K562 treated with DMSO at 1 percent for 4 hours (cell line): ENCODE data around the gene LRRC4B. TPM values are rescaled to one million over a fixed set of nuclear protein-coding genes. Genes with fewer than 3 reads are reported as not detected.

Source experiments
- total RNA-seq: library from RNA; unstranded; fragments of 300-600 nt; gene quantifications from 2 replicates; pipeline ENCODE4 v1.2.3, GENCODE V29; 2022; ENCODE audit not compliant: insufficient read depth

LRRC4B gene, protein sequence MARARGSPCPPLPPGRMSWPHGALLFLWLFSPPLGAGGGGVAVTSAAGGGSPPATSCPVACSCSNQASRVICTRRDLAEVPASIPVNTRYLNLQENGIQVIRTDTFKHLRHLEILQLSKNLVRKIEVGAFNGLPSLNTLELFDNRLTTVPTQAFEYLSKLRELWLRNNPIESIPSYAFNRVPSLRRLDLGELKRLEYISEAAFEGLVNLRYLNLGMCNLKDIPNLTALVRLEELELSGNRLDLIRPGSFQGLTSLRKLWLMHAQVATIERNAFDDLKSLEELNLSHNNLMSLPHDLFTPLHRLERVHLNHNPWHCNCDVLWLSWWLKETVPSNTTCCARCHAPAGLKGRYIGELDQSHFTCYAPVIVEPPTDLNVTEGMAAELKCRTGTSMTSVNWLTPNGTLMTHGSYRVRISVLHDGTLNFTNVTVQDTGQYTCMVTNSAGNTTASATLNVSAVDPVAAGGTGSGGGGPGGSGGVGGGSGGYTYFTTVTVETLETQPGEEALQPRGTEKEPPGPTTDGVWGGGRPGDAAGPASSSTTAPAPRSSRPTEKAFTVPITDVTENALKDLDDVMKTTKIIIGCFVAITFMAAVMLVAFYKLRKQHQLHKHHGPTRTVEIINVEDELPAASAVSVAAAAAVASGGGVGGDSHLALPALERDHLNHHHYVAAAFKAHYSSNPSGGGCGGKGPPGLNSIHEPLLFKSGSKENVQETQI
- 6.0 and 7.0 TPM in 2 replicates for total RNA-seq

DNA sequence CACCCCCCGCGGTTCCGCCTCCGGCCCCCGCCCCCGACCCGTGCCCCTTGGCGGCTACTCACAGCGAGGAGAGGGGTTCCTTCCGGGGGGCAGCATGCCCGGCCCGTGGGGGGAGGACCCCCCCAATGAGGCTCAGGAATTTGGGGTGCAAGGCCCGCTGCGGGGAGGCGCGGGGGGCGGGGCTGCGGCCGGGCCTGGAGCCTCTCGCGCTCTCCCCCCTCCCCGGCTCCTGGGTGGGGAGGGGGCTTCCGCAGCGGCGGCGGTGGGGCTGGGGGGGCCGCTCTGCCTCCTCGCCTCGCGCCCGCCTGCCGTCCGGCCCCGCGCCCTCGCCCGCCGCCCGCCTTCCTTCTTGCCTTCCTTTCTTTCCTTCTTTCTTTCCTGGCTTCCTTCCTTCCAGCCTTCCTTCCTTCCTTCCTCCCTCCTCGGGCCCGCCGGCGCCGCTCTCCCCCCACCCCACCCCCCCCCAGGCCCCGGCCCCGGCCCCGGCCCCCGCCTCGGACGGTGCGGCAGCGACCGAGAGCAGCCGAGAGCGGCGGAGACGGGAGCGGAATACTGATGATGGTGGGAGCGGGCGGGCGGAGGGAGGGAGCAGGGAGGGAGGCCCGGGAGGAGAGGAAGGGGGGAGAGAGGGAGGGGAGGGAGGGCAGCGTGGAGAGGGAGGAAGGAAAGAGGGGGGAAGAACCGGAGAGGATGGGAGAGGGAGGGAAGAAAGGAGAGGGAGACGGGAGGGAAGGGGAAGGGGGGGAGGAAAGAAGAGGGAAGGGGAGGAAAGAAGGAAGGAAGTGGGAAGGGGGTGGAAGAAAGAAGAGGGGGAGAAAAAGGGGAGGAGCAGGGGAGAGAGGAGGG is at the start of gene LRRC4B:
LRRC4B (minus strand) TSS at position 554 of the 846 bp plus-strand sequence. CDS start 19,597 bp downstream, outside the sequence.

DNA sequence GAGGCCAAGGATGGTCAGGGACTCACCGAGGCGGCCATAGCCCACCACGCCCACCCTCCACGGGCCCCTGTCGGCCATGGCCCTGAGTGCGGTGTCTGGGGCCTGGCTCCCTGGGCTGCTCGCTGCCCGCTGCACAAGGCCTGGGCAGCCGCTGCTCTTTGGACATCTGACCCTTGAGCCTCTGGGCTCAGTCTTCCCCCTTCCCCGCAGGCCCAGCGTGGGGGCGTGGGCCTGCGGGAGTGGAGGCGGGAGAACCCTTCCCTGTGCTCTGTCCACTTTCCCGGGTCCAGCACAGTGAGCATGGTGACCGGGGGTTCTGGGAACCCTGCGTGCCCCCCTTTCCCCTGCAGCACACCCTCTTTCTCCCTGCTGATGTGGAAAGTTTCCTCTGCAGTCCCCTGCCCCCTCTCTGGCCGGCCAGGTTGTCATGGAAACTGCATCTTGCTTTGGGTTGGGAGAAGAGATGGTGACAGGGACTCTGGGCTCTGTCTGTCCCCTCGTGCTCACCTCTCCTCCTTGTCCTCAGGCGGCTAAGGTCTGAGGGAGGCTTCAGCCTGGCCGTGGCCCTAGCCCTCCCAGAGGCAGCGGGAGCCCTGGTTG is 54.4 kb downstream of the LRRC4B start, which contains the start of gene ASPDH:
ASPDH (minus strand) TSS at position 168 of the 600 bp plus-strand sequence; CDS start at position 78, 90 bp downstream.

DNA sequence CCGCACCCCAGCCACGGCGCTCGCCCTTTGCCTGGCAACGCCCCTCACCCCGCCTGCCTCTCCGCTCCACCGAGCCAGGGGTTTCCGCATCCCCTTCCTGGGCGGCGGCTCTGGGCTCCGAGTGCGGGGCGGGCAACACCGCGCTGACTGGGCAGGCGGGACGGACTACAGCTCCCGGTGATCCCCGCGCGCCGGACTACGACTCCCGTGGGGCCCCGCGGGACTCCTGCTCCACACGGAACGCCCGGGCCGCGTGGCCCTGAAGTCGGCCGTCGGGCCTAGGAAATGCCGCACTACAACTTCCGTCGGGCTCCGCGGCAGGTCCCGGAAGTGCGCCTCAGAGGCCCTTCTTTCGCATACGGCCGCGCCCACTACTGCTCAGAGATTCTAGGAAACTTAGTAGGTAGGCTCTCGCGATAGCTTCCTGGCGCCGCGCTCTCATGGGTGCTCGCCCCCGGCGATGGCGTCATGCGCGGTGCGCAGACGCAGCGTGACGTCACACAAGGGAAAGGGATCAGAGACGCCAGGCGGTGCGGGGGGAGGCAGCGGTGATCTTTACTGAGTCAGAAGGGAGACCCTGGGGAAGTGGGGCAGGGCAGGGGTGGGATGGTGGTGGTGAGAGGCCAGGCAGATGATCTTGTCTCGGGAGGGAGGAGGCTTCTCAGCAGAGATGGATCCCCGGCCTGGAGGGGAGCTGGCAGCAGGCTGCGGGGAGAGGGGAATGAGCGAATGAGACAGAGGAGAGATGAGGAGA is 57.0 kb downstream of the LRRC4B start, which contains the start of gene JOSD2:
JOSD2 (minus strand) TSS at position 123 of the 754 bp plus-strand sequence. CDS start 760 bp downstream, outside the sequence.

DNA sequence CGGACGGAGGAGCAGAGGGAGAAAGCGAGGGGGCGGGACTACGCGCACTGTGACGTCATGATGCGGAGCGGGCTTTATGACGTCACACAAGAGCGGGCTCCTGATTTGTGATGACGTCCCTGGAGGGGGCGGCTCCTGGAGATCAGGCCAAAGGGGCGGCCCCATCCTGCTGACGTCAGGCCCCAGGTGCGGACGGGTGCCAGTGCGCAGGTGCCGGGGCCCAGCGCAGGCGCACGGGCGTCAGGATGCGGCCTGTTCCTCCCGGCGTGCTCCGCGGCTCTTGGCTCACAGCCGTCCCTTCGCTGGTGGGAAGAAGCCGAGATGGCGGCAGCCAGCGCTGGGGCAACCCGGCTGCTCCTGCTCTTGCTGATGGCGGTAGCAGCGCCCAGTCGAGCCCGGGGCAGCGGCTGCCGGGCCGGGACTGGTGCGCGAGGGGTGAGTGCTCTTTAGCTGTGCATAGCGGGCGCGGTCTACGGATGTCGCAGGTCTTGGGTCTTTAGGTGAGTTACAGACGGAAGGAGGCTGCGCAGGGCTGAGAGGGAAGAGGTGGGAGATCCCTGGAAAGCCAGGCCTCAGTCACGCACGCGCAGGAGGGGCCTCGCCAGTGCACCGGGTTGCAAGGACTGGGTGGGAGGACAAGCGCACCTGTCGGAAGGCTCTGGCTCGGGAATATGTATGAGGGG is 91.9 kb downstream of the LRRC4B start, which contains the start of the genes EMC10 and GARIN5A:
EMC10 (plus strand) TSS at position 284 of the 683 bp plus-strand sequence; CDS start at position 322, 38 bp downstream.
GARIN5A (minus strand) TSS at position 625 of the 683 bp plus-strand sequence; CDS start at position 165, 460 bp downstream.

Other genes with a start within 250 kb of the LRRC4B start
- 4.1 and 10.0 TPM in 2 replicates for gene KCNC3, start 239.1 kb downstream of the LRRC4B start, total RNA-seq
- 1.0 and 1.5 TPM in 2 replicates for gene NAPSA, start 202.8 kb downstream of the LRRC4B start, total RNA-seq
- 66.0 and 68.6 TPM in 2 replicates for gene NR1H2, start 192.0 kb downstream of the LRRC4B start, total RNA-seq
- 234 and 239 TPM in 2 replicates for gene POLD1, start 184.1 kb downstream of the LRRC4B start, total RNA-seq
- gene SPIB, start 149.5 kb downstream of the LRRC4B start, total RNA-seq, result 1.0 and 2.9 TPM in 2 replicates
- not detected in 2 replicates for gene MYBPC2, start 135.5 kb downstream of the LRRC4B start, total RNA-seq
- 61.9 and 66.2 TPM in 2 replicates for gene EMC10, start 91.9 kb downstream of the LRRC4B start, total RNA-seq
- gene GARIN5A, start 91.6 kb downstream of the LRRC4B start, total RNA-seq, result 2.1 and 3.8 TPM in 2 replicates
- 4.8 and 9.5 TPM in 2 replicates for gene JOSD2, start 57.2 kb downstream of the LRRC4B start, total RNA-seq
- 2.8 TPM in 1 of 2 replicates, not detected in the other for gene ASPDH, start 54.5 kb downstream of the LRRC4B start, total RNA-seq
- gene SYT3, start 71.4 kb upstream of the LRRC4B start, total RNA-seq, result 1.0 and 4.2 TPM in 2 replicates
- 31.6 and 52.6 TPM in 2 replicates for gene C19orf81, start 81.0 kb upstream of the LRRC4B start, total RNA-seq
- 2.3 and 3.8 TPM in 2 replicates for gene SHANK1, start 151.4 kb upstream of the LRRC4B start, total RNA-seq
- 130 and 141 TPM in 2 replicates for gene CLEC11A, start 154.9 kb upstream of the LRRC4B start, total RNA-seq
- not detected in 2 replicates for gene GPR32, start 202.0 kb upstream of the LRRC4B start, total RNA-seq
- not detected in 2 replicates for gene ACP4, start 222.0 kb upstream of the LRRC4B start, total RNA-seq